PC-3 (cell line): ENCODE data around the gene CRYZL1. TPM values are rescaled to one million over a fixed set of nuclear protein-coding genes. Genes with fewer than 3 reads are reported as not detected.

Experiments used
- ATAC-seq: fragments of 200-7000 bp; cut with Tn5 transposase; 2 replicates; pipeline ENCODE4 v1.9.1; 2020; ENCODE audit warnings: mild to moderate bottlenecking, moderate library complexity
- BruUV-seq: library from RNA; stranded (reverse); fragments of 400-500 nt; replicated peaks from 2 replicates; lab custom pipeline; 2021; lab: Mats Ljungman, UMichigan
- CTCF ChIA-PET: fragments of 300-600 bp; sonication (Branson Sonifier 250); formaldehyde crosslinking; loops from one replicate; lab custom pipeline; 2022; ENCODE audit warnings: antibody characterized with exemption; lab: Charles Lee
- POLR2A ChIA-PET: fragments of 300-600 bp; sonication (Branson Sonifier 250); formaldehyde crosslinking; loops from one replicate; lab custom pipeline; 2022; ENCODE audit warnings: antibody characterized with exemption; ENCODE audit not compliant: unreplicated experiment; lab: Charles Lee
- DNase-seq: peaks from one replicate; pipeline ENCODE4 v3.0.0-alpha.2; 2015
- H2AFZ ChIP-seq: fragments of 300-600 bp; sonication (generic); 2 replicates; pipeline ENCODE4 v1.6.0; 2016; ENCODE audit warnings: antibody characterized with exemption, low read length
- H3F3A ChIP-seq: fragments of 300-600 bp; sonication (generic); one replicate; pipeline ENCODE4 v1.6.0; 2017; ENCODE audit warnings: antibody characterized with exemption, low read length, control low read depth, mild to moderate bottlenecking; ENCODE audit not compliant: unreplicated experiment
- H3K27ac ChIP-seq: fragments of 300-600 bp; sonication (generic); 2 replicates; pipeline ENCODE4 v1.5.1; 2016; ENCODE audit warnings: mild to moderate bottlenecking, low read length
- H3K27me3 ChIP-seq: fragments of 300-600 bp; sonication (generic); 2 replicates; pipeline ENCODE4 v1.6.1; 2016; ENCODE audit warnings: low read length, mixed read lengths
- H3K36me3 ChIP-seq: fragments of 300-600 bp; sonication (generic); 2 replicates; pipeline ENCODE4 v1.6.1; 2016; ENCODE audit warnings: low read depth, mixed run types, low read length, mixed read lengths
- H3K4me1 ChIP-seq: fragments of 300-600 bp; sonication (generic); 2 replicates; pipeline ENCODE4 v1.5.1; 2016; ENCODE audit warnings: low read length; ENCODE audit not compliant: insufficient read depth
- H3K4me2 ChIP-seq: fragments of 300-600 bp; sonication (generic); 2 replicates; pipeline ENCODE4 v1.6.0; 2016; ENCODE audit warnings: low read length
- H3K4me3 ChIP-seq: fragments of 300-600 bp; sonication (generic); 2 replicates; pipeline ENCODE4 v1.5.1; 2016; ENCODE audit warnings: mild to moderate bottlenecking, low read length, mixed read lengths
- H3K79me2 ChIP-seq: fragments of 300-600 bp; sonication (generic); 2 replicates; pipeline ENCODE4 v1.6.1; 2017; ENCODE audit warnings: low read length, mixed read lengths
- H3K9ac ChIP-seq: fragments of 300-600 bp; sonication (generic); 2 replicates; pipeline ENCODE4 v1.6.0; 2016; ENCODE audit warnings: mild to moderate bottlenecking, low read length
- H3K9me2 ChIP-seq: fragments of 300-600 bp; sonication (generic); replicated peaks from 2 replicates; pipeline ENCODE4 v1.6.1; 2016; ENCODE audit warnings: mixed run types, low read length, mixed read lengths
- H3K9me3 ChIP-seq: fragments of 300-600 bp; sonication (generic); 2 replicates; pipeline ENCODE4 v1.6.1; 2016; ENCODE audit warnings: low read length, mixed read lengths
- H4K20me1 ChIP-seq: fragments of 300-600 bp; sonication (generic); 2 replicates; pipeline ENCODE4 v1.6.1; 2016; ENCODE audit warnings: low read length, mixed read lengths
- EZH2 ChIP-seq: fragments of 300-600 bp; sonication (generic); IDR thresholded peaks from one replicate; pipeline ENCODE4 v1.6.1; 2017; ENCODE audit warnings: antibody characterized with exemption, mild to moderate bottlenecking, low read length; ENCODE audit not compliant: unreplicated experiment
- EZH2phosphoT487 ChIP-seq: fragments of 300-600 bp; sonication (generic); IDR thresholded peaks from 2 replicates; pipeline ENCODE4 v1.6.1; 2018; ENCODE audit warnings: mild to moderate bottlenecking, antibody characterized with exemption, low read length, borderline replicate concordance
- intact Hi-C: fragments of 100-400 bp; cut with micrococcal nuclease; formaldehyde crosslinking; loops from 2 replicates; pipeline ENCODE4 v1.9.0; 2023
- total RNA-seq: library from RNA; depleted of rRNA; stranded (reverse); fragments of >200 nt; gene quantifications from 2 replicates; pipeline ENCODE4 v1.2.3, GENCODE V29; 2014
- TF ChIP-seq, protein P1 (sequence below): fragments of 300-600 bp; sonication (generic); conservative IDR thresholded peaks from 2 replicates; pipeline ENCODE4 v1.5.1; 2017; ENCODE audit warnings: antibody characterized with exemption, low read depth, mild to moderate bottlenecking, low read length

The CRYZL1 gene
- total RNA-seq, 1 experiment from 2014 or later: 12.4 TPM

- no TSS peak for BruUV-seq
- TF ChIP-seq, protein P1, sequence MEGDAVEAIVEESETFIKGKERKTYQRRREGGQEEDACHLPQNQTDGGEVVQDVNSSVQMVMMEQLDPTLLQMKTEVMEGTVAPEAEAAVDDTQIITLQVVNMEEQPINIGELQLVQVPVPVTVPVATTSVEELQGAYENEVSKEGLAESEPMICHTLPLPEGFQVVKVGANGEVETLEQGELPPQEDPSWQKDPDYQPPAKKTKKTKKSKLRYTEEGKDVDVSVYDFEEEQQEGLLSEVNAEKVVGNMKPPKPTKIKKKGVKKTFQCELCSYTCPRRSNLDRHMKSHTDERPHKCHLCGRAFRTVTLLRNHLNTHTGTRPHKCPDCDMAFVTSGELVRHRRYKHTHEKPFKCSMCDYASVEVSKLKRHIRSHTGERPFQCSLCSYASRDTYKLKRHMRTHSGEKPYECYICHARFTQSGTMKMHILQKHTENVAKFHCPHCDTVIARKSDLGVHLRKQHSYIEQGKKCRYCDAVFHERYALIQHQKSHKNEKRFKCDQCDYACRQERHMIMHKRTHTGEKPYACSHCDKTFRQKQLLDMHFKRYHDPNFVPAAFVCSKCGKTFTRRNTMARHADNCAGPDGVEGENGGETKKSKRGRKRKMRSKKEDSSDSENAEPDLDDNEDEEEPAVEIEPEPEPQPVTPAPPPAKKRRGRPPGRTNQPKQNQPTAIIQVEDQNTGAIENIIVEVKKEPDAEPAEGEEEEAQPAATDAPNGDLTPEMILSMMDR: no peak
- TF ChIP-seq EZH2 (no peak), EZH2phosphoT487 (no peak)
- no peaks in the 10 kb centered on the region; the same call in 1 of the 2 replicates for H4K20me1 ChIP-seq
- H3K4me1 ChIP-seq: peaks cover 15% of the 10 kb centered on the region
- H3K27ac ChIP-seq: no peak overlapping the region
- no peaks in the 10 kb centered on the region for H3K9me2 ChIP-seq
- DNase-seq: no peak
- POLR2A ChIA-PET: no interaction called here
- no peaks in the 10 kb centered on the region for H3K27me3 ChIP-seq
- H3K4me3 ChIP-seq: no peak overlapping the region
- peaks cover 28% of the 10 kb centered on the region for H3K79me2 ChIP-seq
- no peaks in the 10 kb centered on the region for H3K9me3 ChIP-seq
- H3K36me3 ChIP-seq: no peaks in the 10 kb centered on the region
- H3F3A ChIP-seq: no peaks in the 10 kb centered on the region
- ATAC-seq: no peak
- intact Hi-C loops: no loop called here
- no peak overlapping the region for H3K4me2 ChIP-seq
- H2AFZ ChIP-seq: no peak overlapping the region
- CTCF ChIA-PET: no interaction called here
- no peak overlapping the region for H3K9ac ChIP-seq
Measured at GRCh38 chr21:33674226-33674625, 32.7 kb upstream of the CRYZL1 start.

GRCh38 chr21:33673473-33673872 lies 31.9 kb upstream of the CRYZL1 start:
- H3K9me2 ChIP-seq: no peaks in the 10 kb centered on the region
- peaks cover 32% of the 10 kb centered on the region for H3K79me2 ChIP-seq
- peaks cover 7% of the 10 kb centered on the region for H3K4me1 ChIP-seq
- BruUV-seq: no TSS peak
- H3K27ac ChIP-seq: no peak overlapping the region
- no peaks in the 10 kb centered on the region for H3K9me3 ChIP-seq
- intact Hi-C loops: no loop called here
- ChIA-PET CTCF (no interaction called here), POLR2A (no interaction called here)
- DNase-seq: no peak
- no peaks in the 10 kb centered on the region for H3K36me3 ChIP-seq
- no peaks in the 10 kb centered on the region for H3K27me3 ChIP-seq
- H2AFZ ChIP-seq: no peak overlapping the region
- no peak overlapping the region for H3K4me3 ChIP-seq
- no peak overlapping the region for H3K9ac ChIP-seq
- ATAC-seq: no peak
- H3F3A ChIP-seq: no peaks in the 10 kb centered on the region
- H4K20me1 ChIP-seq: no peaks in the 10 kb centered on the region; the same call in 1 of the 2 replicates
- TF ChIP-seq EZH2phosphoT487 (no peak), EZH2 (no peak)
- TF ChIP-seq, protein P1: no peak
- no peak overlapping the region for H3K4me2 ChIP-seq
